Middle frontal gyrus (tissue), 1 donor: Measurements from ENCODE around the gene PRR36.
A peak's percentile ranks its signal among the peaks of the same experiment; 100 is the strongest.

Source experiments
- DNase-seq: peaks from one replicate; pipeline ENCODE4 v3.0.0-alpha.2; 2015; ENCODE audit warnings: low spot score; ENCODE audit errors: extremely low spot score

Gene PRR36

DNA sequence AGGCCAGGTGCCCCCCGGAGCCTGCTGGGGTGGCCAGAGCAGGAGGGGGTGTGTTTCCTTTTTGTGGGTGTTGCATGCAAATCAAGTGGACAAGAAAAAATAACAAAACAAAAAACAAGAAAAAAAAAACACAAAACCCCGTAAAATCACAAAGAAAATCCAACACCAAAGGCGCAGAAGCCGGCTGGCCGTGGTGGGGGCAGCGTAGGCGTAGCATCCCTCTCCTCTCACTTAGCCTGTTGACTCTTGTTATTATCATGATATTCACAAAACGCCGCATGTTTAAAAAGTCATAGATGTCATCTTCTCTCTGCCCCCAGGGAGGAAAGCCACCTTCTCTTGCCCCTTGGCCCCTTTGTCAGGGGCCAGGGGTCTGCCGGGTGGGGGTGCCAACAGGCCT is 39.5 kb upstream of the PRR36 start:
- no peak for DNase-seq

DNA sequence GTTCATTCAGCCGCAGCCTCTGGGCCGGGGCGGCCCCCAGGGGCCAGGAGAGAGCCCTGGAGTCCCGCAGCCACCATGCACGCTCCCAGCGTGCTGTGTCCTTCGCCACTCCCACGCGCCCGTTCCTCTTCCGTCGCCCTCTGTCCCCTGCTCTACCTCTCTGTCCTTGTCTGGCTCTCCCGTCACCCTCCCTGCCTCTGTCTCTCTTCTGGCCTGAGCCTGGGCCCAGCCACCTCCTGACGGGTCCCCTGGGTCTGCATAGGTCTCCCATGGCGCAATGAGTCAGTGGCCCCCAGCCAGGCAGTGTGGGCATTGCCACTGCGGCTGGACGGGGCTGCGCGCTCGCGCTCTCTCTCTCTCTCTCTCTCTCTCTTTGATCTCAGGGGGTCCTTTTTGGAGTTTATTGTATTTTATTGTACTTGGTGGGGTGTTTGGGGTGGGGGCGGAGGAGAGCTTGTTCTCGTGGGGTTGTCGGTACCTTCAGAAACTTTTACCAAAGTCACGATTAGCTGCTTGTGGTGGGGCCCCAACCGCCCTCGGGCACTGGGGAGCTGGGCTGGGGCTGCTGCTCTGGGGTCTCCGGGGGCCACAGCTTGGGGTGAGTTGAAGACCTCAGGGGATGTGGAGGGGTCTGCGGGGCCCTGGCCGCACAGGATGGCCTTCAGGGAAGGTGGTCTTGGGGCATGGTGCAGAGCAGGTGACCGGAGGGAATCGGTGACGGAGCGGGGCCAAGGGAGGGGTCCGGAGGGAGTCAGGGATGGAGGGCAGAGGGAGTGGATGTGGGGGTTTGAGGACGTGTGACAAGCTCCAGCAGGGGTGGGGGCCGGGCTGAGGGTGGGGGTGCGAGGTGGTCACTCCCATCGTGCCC is 38.7 kb upstream of the PRR36 start:
- DNase-seq: no peak

DNA sequence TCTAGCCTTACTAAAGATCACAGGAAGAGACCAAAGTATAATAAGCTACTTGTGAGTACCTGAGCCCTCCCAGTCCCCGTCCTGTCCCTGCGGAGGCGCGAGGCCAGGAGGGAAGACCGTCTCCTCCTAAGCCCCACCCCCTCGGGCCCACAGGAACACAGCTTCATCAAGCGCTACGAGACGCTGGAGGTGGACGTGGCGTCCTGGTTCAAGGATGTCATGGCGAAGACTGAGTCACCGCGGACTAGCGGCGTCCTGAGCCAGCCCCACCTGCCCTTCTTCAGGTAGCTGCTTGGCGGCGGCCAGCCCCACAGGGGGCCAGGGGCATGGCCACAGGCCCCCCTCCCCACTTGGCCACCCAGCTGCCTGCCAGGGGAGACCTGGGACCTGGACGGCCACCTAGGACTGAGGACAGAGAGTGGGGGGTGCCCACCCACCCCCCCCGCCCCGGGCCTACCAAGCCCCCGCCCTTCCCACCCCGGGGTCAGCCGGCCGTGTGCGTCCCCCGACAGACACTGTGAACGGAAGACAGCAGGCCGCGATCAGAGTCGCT is 38.0 kb upstream of the PRR36 start:
- no peak for DNase-seq

- DNase-seq: no peak
These were observed 37.4 kb upstream of the PRR36 start for GRCh38 chr19:7911508-7912143.

GRCh38 chr19:7910321-7911161 is 36.4 kb upstream of the PRR36 start:
- no peak for DNase-seq

- no peak for DNase-seq
These were observed 35.4 kb upstream of the PRR36 start for GRCh38 chr19:7909471-7910067.

DNA sequence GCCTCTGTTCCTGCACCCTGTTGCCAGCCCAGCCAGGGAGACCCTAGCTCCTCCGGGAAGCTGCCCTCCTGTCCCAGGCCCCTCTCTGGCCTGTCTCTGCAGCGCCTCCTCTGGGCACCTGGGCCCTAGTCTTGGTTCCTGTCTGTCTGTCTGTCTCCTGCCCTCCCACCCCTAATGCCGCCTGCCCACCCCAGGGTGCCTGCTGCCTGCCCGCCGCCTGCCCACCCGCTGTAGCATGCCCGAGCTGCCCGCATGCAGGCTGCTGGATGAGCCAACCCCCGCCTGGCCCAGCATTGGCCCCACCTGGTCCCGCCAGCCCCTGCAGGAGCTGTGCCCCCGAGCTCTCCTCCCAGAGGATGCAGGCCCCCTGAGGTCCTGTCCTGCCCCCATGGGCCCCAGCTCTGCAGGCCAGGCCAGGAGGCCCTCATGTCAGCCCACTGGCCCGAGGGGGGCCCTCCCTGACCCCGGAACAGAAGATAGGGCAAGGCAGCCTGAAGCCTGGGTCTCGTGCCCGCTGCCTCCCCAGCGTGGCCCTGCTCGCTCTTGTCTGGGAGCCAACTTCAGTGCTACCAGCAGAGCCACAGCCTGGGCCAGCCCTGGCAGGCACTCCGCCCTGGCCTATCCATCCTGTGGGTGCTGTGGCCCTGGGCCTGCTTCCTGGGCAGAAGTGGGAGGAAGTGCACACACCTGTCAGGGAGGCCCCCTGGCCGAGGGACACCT is 34.7 kb upstream of the PRR36 start:
- no peak for DNase-seq

- no peak for DNase-seq
These were observed 34.0 kb upstream of the PRR36 start for GRCh38 chr19:7908078-7908699.

DNA sequence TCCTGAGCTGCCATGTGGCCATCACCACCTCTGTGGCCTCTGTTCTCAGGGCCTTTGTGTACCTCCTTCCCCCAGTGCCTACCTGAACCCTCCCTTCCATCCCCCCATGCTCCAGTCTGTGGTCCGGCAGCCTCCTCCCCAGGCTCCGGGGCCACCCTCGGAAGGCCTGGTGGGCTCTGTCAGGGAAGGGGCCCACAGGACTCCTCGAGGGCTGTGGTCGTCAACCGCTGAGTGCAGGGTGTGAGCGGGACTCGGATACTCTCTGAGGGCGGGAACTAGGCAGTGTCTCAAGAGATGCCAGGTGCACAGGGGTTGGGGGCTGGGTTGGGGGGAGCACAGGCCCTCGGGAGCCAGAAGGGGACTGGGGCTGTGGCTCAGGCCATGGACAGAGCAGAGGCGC is 33.4 kb upstream of the PRR36 start:
- DNase-seq: no peak

DNA sequence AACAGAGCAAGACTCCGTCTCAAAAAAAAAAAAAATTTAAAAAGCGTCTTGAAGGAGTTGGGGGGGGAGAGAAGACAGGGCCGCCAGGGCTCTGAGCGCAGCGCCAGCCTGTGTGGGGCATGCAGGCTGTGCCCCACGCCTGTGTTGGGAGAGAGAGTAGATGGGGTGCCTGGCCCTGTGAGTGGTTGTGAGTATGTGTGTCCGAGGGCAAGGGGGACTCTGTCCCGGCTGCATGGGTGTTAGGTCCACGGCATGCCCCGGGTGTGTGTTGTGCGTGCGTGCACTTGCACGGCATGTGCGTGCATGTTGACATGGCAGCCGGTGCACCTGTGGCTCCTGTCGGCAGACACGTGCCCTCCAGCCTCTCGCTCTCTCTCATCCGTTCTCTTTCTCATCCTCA is 32.9 kb upstream of the PRR36 start:
- DNase-seq: no peak

- DNase-seq: no peak
These were observed 31.7 kb upstream of the PRR36 start for GRCh38 chr19:7905859-7906258.

GRCh38 chr19:7905268-7905667 is 31.1 kb upstream of the PRR36 start:
- no peak for DNase-seq

- no peak for DNase-seq
These were observed 30.2 kb upstream of the PRR36 start for GRCh38 chr19:7904074-7905020.

DNA sequence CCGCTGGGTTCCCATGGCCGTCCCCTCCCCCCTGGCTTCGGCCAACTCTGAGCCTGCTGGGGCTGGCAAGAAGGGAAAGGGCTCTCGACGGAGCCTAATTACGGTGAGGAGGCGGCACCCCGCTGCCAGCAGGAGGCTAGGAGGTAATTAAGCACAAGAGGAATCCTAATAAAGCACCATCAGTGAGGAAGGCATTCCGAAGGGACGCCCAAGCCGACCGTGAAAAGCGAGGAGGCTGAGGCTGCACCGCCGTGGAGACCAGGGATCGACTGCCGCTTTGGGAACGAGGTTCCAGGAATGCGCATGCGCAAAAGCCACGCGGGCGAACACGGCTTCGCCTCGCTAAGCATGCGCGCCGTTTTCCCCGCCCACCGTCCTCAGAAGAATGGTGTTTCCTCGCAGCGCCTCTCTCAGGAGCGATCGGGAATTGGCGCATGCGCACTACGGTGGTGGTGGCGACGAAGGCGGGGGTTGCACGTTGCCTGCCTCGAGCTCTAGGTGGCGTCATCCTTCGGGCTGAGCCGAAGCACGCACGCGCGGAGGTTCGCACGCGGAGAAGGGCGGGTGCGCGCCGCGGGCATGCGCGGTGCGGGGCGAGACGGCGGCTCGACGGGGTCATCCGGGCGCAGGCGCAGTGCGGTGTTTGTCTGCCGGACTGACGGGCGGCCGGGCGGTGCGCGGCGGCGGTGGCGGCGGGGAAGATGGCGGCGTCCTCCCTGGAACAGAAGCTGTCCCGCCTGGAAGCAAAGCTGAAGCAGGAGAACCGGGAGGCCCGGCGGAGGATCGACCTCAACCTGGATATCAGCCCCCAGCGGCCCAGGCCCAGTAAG is 29.3 kb upstream of the PRR36 start, which contains the start of gene MAP2K7:
Gene MAP2K7 (plus strand): TSS at position 634 of the 830 bp plus-strand sequence. CDS start 68 bp downstream, at position 702.
- peak; percentile 100 for DNase-seq

GRCh38 chr19:7902796-7903243 is 28.6 kb upstream of the PRR36 start:
- DNase-seq: no peak

GRCh38 chr19:7901337-7901736 is 27.1 kb upstream of the PRR36 start:
- DNase-seq: no peak

GRCh38 chr19:7900931-7901330 is 26.7 kb upstream of the PRR36 start:
- no peak for DNase-seq

DNA sequence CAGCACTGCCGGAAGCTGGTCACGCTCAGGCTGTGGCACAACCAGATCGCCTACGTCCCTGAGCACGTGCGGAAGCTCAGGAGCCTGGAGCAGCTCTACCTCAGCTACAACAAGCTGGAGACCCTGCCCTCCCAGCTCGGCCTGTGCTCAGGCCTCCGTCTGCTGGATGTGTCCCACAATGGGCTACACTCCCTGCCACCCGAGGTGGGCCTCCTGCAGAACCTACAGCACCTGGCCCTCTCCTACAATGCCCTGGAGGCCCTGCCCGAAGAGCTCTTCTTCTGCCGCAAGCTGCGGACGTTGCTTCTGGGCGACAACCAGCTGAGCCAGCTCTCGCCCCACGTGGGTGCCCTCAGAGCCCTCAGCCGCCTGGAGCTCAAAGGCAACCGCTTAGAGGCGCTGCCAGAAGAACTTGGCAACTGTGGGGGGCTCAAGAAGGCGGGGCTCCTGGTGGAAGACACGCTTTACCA is 26.2 kb upstream of the PRR36 start:
- DNase-seq: no peak
